GM18505 (cell line): ENCODE measurements around the gene SLC1A1.
A peak's percentile ranks its signal among the peaks of the same experiment; 100 is the strongest.
"Not testable (repeated sequence)": the region's sequence is repeated elsewhere in the genome, so short reads cannot be mapped to it uniquely, and the experiment has no call there.

ENCODE experiments used
- ATAC-seq: cut with Tn5 transposase; IDR thresholded peaks from one replicate; pipeline ENCODE4 v1.9.1; 2021; ENCODE audit not compliant: unreplicated experiment
- POLR2A ChIP-seq: IDR thresholded peaks from 4 replicates; pipeline ENCODE4 v1.6.1; 2011; ENCODE audit warnings: borderline replicate concordance; ENCODE audit not compliant: insufficient read depth, insufficient read length; ENCODE audit errors: extremely low read depth

SLC1A1 gene

DNA sequence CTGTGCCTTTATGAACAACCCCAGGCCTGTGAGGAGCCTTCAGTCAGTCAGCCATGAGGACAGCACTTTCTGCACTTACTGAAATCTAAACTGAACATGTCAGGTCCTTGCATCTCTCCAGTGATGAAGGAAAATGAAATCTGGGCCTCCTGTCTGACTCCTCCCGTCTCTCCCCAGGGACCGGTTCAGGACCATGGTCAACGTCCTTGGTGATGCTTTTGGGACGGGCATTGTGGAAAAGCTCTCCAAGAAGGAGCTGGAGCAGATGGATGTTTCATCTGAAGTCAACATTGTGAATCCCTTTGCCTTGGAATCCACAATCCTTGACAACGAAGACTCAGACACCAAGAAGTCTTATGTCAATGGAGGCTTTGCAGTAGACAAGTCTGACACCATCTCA, 94.9 kb downstream of the SLC1A1 start:
- no peak for ATAC-seq
- no peak for TF ChIP-seq POLR2A

GRCh38 chr9:4588721-4589120, 98.5 kb downstream of the SLC1A1 start:
- ATAC-seq = no peak
- no peak for TF ChIP-seq POLR2A

DNA sequence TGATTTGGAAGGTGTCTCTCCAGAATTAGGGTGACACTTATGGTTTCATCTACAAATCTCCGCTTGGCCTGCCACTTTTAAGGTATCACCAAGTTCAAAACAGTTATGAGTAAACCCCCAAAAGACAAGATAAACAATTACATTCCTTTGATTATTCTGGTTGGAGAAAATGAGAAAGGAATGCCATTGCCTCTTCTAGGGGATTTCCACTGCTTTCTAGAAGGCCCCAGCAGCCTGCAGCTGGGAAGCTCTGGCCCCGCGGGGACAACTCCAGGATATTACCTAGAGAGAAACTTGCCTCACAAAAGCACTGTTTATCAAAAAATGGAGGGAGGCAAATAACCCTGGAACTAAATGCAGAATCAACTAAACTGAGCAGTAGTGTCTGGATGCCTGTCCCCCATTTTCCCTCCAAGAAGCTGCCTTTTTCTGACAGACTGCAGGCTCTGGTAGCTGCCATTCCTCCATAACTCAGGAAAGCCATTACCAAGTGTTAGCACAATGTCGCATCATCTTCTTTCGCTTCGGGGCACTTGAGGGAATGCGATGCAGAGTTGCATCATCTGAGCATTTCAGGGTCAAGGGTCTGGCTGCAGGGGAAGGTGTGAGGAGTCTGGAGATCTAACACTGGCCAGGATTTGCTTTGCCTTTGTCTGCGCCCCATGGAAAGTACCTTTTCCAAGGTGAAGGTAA, 100.3 kb downstream of the SLC1A1 start:
- TF ChIP-seq POLR2A = no peak
- ATAC-seq = no peak

GRCh38 chr9:4591123-4591500, 100.8 kb downstream of the SLC1A1 start:
- no peak for ATAC-seq
- no peak for TF ChIP-seq POLR2A

DNA sequence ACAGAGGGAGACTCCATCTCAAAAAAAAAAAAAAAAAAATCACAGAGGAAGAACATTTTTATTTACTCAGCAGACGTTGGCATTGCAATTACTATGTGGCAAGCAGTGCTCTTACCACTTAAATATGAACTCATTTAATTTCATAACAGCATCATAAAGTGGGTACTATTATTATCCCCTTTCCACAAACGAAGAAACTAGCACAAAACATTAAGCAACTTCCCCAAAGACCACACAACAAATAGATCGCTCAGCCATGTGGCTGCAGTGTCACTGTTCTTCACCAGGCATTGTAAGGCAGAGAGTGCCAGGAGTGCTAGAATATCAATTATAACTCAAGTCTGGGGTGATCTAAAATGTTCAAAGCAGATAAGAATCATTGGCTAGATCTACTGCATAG, 102.0 kb downstream of the SLC1A1 start:
- TF ChIP-seq POLR2A = no peak
- ATAC-seq = no peak

GRCh38 chr9:4592886-4593285, 102.6 kb downstream of the SLC1A1 start:
- no peak for TF ChIP-seq POLR2A
- ATAC-seq = no peak

DNA sequence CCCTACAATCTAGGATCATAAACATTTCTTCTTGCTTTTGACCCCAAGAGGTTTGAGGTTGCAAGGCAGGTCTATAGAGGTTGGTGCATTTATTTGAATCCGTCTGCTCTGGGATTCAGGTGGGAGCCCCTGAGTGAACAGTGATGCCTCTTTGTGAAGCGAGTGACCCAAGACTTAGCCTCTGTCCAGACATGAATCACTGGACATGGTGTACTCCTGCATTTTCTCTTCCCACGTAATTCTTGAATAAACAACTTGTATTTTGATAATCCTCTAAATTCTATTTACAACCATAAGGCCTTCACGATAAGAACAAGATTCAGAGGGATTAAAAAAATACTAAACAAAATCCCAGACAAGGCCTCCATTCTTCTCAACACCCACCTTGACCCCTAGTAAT, 104.3 kb downstream of the SLC1A1 start:
- no peak for TF ChIP-seq POLR2A
- no peak for ATAC-seq

- TF ChIP-seq POLR2A = no peak
- no peak for ATAC-seq
Observed at GRCh38 chr9:4594994-4595393, 104.7 kb downstream of the SLC1A1 start.

- ATAC-seq = no peak
- no peak for TF ChIP-seq POLR2A
Observed at GRCh38 chr9:4596165-4596922, 106.1 kb downstream of the SLC1A1 start.

GRCh38 chr9:4600368-4600767, 110.1 kb downstream of the SLC1A1 start:
- TF ChIP-seq POLR2A = no peak
- ATAC-seq = no peak

GRCh38 chr9:4603830-4604229, 113.6 kb downstream of the SLC1A1 start:
- TF ChIP-seq POLR2A = no peak
- ATAC-seq = no peak

DNA sequence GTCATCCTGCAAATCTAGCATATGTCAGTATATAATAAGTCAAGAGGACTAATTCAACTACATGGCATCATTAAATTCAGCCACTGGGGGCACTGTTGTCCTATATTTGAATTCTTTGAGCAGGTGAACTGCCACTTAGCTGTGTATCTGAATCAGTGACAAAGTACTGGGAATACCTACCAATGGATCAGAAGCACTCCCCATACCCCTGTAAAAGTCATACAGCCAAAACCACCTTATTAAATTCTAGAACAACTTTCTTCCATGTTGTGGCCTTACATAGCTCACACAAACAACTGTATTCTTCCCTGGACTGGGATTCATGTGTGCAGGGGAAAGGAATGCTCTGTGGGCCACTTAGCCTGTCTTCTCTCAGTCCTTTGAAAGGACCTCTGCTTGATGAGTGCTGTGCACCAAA, 114.4 kb downstream of the SLC1A1 start:
- peak; percentile 62 for ATAC-seq
- no peak for TF ChIP-seq POLR2A

DNA sequence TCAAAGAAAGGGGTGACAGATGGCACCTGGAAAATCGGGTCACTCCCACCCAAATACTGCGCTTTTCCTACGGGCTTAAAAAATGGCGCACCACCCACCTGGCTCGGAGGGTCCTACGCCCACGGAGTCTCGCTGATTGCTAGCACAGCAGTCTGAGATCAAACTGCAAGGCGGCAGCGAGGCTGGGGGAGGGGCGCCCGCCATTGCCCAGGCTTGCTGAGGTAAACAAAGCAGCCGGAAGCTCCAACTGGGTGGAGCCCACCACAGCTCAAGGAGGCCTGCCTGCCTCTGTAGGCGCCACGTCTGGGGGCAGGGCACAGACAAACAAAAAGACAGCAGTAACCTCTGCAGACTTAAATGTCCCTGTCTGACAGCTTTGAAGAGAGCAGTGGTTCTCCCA, 115.8 kb downstream of the SLC1A1 start:
- ATAC-seq = not testable (repeated sequence)

DNA sequence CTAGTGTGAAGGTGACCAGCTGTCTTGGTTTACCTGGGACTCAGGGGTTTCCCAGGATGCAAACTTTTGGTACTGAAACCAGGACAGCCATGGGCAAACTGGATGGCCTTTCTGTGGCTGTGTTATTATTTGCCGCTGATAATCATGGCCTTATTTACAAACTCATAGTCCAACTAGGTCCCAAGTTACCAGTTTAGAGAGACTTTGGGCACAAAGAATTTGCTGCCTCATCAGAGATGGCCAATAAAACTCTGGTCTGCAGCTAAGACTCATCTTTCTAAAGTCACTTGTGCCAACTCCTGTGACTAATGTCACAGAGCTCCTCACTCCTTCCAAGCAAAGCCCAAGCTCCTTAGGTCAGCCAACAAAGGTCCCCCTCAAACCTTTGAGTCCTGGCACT, 124.4 kb downstream of the SLC1A1 start:
- ATAC-seq = no peak
- TF ChIP-seq POLR2A = no peak
